ENCODE results near the gene ADAMTSL1.
A peak's percentile ranks its signal among the peaks of the same experiment; 100 is the strongest.

ADAMTSL1 gene

GRCh38 chr9:18545636-18546360 lies 71.8 kb downstream of the ADAMTSL1 start:
- no peak for DNase-seq (ENCODE audit: low read depth, low spot score)
- H3K27ac ChIP-seq = no peak overlapping the region

- H3K27ac ChIP-seq = no peak overlapping the region
- no peak for DNase-seq (ENCODE audit: low read depth, low spot score)
Measured at GRCh38 chr9:18548456-18548855, 74.5 kb downstream of the ADAMTSL1 start.

GRCh38 chr9:18549772-18550171 lies 75.8 kb downstream of the ADAMTSL1 start:
- no peak overlapping the region for H3K27ac ChIP-seq
- DNase-seq (ENCODE audit: low read depth, low spot score) = no peak

GRCh38 chr9:18550286-18550685 lies 76.3 kb downstream of the ADAMTSL1 start:
- no peak overlapping the region for H3K27ac ChIP-seq
- no peak for DNase-seq (ENCODE audit: low read depth, low spot score)

GRCh38 chr9:18554244-18554643 lies 80.3 kb downstream of the ADAMTSL1 start:
- no peak for DNase-seq (ENCODE audit: low read depth, low spot score)
- H3K27ac ChIP-seq = no peak overlapping the region

GRCh38 chr9:18555105-18555883 lies 81.3 kb downstream of the ADAMTSL1 start:
- H3K27ac ChIP-seq = no peak overlapping the region
- DNase-seq (ENCODE audit: low read depth, low spot score) = no peak

GRCh38 chr9:18564018-18564880 lies 90.3 kb downstream of the ADAMTSL1 start:
- DNase-seq (ENCODE audit: low read depth, low spot score) = no peak
- no peak overlapping the region for H3K27ac ChIP-seq

GRCh38 chr9:18566121-18566520 lies 92.2 kb downstream of the ADAMTSL1 start:
- H3K27ac ChIP-seq = peak overlapping the region; percentile 9
- peak; percentile 39 for DNase-seq (ENCODE audit: low read depth, low spot score)

GRCh38 chr9:18568973-18569372 lies 95.0 kb downstream of the ADAMTSL1 start:
- no peak overlapping the region for H3K27ac ChIP-seq
- no peak for DNase-seq (ENCODE audit: low read depth, low spot score)

GRCh38 chr9:18569941-18570630 lies 96.1 kb downstream of the ADAMTSL1 start:
- no peak for DNase-seq (ENCODE audit: low read depth, low spot score)
- no peak overlapping the region for H3K27ac ChIP-seq

GRCh38 chr9:18573021-18573556 lies 99.1 kb downstream of the ADAMTSL1 start:
- H3K27ac ChIP-seq = no peak overlapping the region
- no peak for DNase-seq (ENCODE audit: low read depth, low spot score)

- no peak for DNase-seq (ENCODE audit: low read depth, low spot score)
- H3K27ac ChIP-seq = no peak overlapping the region
Measured at GRCh38 chr9:18575686-18576085, 101.7 kb downstream of the ADAMTSL1 start.

GRCh38 chr9:18579536-18579935 lies 105.6 kb downstream of the ADAMTSL1 start:
- no peak overlapping the region for H3K27ac ChIP-seq
- DNase-seq (ENCODE audit: low read depth, low spot score) = no peak

- H3K27ac ChIP-seq = no peak overlapping the region
- no peak for DNase-seq (ENCODE audit: low read depth, low spot score)
Measured at GRCh38 chr9:18580151-18580550, 106.2 kb downstream of the ADAMTSL1 start.

GRCh38 chr9:18585996-18586395 lies 112.0 kb downstream of the ADAMTSL1 start:
- no peak overlapping the region for H3K27ac ChIP-seq
- DNase-seq (ENCODE audit: low read depth, low spot score) = no peak

GRCh38 chr9:18588002-18588401 lies 114.0 kb downstream of the ADAMTSL1 start:
- no peak overlapping the region for H3K27ac ChIP-seq

GRCh38 chr9:18591261-18591660 lies 117.3 kb downstream of the ADAMTSL1 start:
- no peak overlapping the region for H3K27ac ChIP-seq
- DNase-seq (ENCODE audit: low read depth, low spot score) = no peak

More at GRCh38 chr9:18588002-18588401, 114.0 kb downstream of the ADAMTSL1 start:
- no peak for DNase-seq (ENCODE audit: low read depth, low spot score)

GRCh38 chr9:18594837-18595236 lies 120.9 kb downstream of the ADAMTSL1 start:
- H3K27ac ChIP-seq = no peak overlapping the region
- no peak for DNase-seq (ENCODE audit: low read depth, low spot score)

GRCh38 chr9:18595597-18595996 lies 121.6 kb downstream of the ADAMTSL1 start:
- H3K27ac ChIP-seq = no peak overlapping the region
- DNase-seq (ENCODE audit: low read depth, low spot score) = no peak

GRCh38 chr9:18596920-18597319 lies 123.0 kb downstream of the ADAMTSL1 start:
- DNase-seq (ENCODE audit: low read depth, low spot score) = peak; percentile 45
- no peak overlapping the region for H3K27ac ChIP-seq

Data from epithelial cell of prostate (primary cell).